Measurements from ENCODE around the gene LDLRAD1.
"Not testable (repeated sequence)": the region's sequence is repeated elsewhere in the genome, so short reads cannot be mapped to it uniquely, and the experiment has no call there.

Gene LDLRAD1

DNA sequence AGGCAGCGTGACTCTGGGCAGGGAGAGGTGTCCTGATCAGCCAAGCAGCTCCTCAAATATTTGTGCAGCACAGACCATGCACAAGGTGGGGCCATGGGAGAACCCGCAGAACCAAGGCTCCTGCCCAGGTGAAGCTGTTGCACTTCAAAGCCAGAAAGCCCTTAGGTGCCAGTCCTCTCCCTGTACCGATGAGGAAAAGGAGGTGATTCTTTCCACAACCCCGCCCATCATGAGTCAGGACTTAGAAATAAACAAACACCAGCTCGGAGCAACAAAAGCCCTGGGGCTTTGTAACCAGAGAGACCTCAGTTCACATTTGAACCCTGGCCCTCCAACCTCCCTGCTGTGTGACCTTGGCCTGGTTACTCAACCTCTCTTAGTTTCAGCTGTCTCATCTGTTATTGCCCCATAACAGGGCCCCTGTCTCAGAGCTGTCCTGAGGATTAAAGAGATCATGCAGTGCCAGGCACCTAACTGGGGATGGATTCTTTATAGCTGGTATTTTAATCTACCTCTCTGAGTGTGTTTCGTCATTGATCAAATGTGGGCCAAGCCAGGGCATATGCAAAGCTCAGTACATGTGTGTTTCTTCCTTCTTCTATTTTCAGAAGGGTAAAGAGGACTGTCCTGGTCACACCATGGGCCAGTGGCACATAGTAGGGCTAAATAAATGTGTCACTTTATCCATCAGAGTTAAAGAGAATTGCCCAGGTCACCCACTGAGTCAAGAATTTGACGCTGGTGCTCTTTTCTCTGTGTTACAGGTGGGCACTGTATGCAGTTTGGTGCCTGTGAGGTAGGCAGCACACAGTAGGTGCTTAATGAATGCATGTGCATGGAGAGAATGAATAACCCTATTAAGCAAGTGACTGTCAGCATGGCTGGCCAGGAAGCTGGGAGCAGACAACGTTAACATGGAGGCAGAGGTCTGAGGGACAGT, 1.4 kb downstream of the LDLRAD1 start:
- no peak for DNase-seq

DNA sequence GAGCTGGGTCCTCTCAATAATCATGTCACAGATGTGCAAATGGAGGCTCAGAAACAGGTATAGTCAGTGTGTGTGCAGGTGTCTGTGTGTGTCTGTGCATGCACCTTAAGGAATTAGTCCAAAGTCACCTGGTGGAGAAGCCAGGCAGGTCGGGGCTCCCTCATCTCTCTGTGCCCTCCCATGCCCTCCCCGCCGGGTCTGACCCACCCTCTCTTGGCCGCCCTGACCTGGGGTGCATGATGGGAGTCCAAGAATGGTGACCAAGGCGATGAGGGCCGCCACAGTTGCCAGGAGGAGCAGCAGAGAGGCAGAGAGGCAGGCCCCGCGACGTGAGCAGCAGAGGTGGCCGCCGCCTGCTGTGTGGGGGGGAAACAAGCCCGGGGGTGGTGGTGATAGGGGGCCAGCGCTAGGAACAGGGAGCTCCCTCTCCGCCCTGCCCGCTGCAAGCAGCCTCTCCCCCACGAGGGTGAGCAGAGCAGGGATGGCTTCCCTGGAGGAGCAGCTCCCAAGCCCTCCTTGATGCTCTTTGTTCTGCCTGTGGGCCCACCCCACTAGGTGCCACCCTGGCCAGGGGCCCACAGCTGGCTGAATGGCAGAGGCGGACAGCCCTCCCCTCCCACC, 3.9 kb downstream of the LDLRAD1 start:
- no peak for DNase-seq

DNA sequence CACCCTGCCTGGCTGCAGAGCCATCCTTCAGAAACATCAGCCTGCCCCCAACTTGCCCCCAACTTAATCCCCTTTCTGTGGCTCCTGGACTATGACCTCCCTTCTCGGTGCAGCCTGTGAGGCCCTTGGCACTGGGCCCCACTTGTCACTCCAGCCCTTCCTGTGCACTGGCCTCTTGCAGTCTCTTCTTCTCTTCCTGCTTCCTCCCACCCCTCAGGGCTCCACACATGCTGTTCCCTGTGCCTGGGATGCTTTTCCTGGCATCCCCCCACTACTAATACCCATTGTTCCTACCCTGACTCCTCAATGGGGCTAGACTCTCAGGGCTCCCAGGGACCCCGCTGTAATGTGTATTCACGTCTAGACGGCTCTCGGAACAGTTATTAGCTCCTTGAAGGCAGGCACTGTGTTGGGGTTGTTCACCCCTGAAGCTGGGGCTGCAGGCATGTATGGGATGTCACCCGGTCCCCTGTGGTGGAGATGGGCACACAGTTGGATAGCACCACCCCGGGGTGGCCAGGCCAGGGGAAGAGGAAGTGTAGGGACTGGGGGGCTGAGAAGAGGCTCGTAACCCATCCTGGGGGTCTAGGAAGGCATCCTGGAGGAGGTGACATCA, 4.5 kb downstream of the LDLRAD1 start:
- no peak for DNase-seq

DNA sequence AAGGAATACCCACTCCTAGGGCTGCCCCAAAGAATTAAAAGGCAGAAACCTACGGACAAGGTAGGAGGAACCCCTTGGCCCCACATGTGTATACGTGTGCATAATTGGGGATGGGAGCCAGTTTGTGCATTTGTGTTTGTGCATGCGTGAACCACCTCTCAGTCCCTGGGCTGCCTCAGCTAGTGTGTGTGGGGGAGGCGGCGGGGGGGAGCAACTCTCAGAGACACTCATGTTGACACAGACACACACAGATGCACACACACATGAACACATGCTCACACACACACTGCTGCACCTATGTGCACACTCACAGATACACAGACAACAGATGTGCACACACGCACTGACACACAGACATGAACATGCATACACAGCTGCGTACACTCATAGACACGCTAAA, 5.1 kb downstream of the LDLRAD1 start:
- no peak for DNase-seq

DNA sequence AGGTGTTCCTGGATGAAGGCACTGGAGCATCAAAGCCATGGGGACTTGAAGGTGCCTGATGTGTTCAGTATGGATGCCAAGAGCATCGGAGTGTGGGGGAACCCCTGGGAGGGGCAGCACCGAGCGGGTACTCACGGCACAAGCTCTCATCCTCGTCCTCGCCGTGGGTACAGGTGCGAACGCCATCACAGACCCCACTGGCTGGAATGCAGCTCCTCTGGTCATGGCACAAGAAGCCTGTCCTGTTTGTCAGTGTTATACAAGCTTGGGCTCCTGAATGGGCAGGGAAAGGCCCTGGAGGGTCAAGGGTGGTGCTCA, 6.0 kb downstream of the LDLRAD1 start:
- no peak for DNase-seq

DNA sequence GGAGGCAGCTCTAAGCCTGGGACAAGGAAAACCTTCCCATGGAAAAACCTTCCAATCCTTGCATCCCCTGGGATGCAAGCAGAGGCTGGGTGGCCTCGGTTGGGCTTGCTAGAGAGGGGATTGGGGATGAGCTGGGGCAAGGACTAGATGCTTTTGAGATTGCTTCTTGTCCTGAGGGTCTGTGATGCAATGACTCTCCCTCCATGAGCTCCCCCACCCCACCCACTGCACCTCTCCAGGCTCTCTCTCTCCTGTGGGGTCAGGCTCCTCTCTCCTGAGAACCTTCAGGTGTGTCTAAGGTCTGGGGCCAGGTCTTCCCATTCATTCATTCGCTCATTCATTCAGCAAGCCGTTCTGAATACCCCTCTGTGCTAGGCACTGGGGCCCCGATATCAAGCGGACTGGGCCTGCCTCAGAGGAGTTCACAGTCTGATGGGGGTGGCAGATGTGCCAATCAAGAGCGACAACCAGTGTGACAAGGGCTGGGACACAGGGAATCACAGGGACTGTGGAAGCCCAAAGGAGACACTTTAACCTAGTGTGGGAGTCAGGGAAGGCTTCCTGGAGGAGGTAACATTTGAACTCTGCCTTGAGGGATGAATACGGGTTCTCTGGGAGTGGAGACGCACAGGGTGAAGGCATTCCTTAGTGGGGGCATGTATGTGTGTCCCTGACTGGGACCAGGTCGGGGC, 6.5 kb downstream of the LDLRAD1 start:
- no peak for DNase-seq

DNA sequence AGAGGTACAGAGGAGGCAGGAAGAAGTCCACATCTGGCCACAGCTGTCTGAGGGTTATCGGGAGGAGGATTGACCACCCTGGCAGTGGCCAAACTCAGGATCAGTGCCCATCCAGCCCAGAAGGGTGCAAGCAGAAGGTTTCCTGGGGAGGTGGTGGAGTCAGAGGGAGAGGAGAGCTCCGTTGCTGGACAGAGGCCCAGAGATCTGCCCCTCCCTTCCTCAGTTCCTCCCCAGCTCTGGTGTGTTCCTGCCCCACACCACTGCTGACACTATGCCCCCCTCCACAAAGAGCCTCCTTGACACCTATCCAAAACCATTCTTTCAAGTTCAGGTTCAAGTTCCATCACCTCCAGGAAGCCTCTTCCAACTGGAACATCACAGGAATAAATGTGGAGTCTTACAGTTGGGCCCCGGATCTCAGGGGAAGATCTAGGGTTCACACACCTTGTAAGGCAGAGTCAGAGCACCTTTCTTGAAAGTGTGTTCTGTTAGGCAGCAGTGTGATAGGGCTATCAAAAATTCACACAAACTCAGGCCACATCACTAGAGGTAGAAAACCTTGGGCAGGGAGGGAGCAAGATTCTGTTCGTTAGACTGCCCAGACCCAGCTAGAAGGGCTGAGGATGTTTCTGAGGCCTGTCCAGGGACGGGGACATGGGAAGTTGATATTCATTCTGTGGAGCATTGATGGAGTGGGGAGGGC, 7.4 kb downstream of the LDLRAD1 start:
- no peak for DNase-seq

DNA sequence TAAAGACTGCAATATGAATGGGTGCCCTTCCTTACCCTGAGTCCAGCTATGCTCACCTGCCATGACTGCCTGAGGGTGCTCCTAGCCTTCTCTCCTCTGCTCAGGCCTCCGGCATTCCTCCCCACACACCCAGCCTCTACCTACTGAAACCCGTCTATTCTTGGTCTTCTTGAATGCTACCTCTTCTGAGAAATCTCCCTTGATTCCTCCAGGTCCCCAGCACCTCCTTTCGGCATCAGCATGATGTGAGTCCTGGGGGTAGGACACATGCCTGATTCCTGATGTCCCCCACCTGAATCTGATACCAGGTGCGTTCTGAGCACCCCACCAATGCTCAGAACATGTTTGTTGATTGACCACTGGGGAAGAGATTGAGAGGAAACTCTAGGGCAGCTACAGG, 8.6 kb downstream of the LDLRAD1 start:
- no peak for DNase-seq

DNA sequence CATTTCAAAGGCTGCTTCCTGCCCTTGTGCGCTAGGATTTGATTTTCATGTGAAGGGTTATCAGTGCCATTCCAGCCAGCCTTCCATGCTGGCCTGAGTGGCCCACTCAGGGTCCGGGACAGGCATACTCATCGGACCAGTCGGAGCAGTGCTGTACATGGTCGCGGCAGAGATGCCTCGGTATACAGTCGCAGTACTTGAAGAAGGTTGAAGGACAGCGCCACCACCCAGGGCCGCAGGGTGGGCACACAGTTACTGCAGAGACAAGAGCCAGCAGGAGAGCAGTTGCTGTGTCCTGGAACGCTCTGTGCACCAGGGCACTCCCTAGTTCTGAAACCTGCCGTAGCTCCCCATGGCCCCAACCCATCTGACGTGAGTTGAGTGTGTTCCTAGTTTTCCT, 9.1 kb downstream of the LDLRAD1 start:
- DNase-seq = no peak

DNA sequence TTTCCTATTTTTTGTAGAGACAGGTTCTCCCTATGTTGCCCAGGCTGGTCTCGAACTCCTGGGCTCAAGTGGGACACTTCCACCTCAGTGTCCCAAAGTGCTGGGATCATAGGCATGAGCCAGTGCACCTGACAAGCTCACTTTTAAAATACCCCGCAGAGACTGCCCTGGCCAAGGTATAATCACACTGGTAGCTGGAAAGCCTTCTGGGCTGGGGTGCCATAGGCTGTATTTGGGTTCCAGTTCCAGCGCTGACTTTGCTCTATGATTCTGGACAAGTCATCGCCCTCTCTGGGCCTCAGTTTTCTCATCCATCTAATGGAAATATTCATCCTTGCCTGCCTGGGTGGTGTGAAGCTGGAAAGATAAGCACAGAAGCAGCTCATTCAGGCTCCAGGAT, 10.4 kb downstream of the LDLRAD1 start:
- DNase-seq = no peak

DNA sequence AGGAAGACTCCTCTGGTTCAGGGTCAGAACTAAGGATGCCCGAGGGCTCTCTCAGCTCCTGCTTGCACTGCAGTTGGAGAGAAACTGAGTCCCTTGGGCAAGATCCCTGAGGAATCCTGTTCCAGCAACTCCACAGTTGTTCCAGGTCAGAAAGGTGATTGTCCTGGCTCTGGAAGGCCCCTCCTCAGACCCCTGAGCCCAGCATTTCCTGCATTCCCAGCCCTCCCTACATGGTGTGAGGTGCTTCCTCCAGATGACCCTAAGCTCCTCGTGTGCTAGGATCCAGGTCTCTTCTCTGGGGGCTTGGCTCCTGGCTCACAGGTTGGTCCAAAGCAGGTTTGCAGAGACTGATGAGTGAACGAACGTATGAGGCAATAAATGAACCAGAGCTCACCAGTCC, 11.5 kb downstream of the LDLRAD1 start:
- DNase-seq = no peak

DNA sequence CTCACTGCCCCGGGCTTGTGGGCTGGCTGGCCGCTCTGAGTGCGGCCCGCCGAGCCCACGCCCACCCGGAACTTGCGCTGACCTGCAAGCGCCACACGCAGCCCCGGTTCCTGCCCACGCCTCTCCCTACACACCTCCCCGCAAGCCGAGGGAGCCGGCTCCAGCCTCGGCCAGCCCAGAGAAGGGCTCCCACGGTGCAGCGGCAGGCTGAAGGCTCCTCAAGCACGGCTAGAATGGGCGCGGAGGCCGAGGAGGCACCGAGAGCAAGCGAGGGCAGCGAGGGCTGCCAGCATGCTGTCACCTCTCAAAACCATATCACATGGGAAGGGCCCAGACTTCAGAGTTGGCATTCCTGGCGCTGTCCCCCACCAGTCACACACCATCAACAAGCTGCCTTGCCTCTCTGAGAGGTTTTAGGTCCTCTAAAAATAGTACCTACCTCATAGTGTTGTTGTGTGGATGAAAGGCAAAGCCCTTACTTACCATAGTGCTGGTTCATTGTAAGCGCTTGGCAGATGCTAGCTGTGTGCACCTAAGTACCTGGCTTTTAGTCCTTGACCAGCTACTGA, 13.4 kb downstream of the LDLRAD1 start:
- DNase-seq = no peak

DNA sequence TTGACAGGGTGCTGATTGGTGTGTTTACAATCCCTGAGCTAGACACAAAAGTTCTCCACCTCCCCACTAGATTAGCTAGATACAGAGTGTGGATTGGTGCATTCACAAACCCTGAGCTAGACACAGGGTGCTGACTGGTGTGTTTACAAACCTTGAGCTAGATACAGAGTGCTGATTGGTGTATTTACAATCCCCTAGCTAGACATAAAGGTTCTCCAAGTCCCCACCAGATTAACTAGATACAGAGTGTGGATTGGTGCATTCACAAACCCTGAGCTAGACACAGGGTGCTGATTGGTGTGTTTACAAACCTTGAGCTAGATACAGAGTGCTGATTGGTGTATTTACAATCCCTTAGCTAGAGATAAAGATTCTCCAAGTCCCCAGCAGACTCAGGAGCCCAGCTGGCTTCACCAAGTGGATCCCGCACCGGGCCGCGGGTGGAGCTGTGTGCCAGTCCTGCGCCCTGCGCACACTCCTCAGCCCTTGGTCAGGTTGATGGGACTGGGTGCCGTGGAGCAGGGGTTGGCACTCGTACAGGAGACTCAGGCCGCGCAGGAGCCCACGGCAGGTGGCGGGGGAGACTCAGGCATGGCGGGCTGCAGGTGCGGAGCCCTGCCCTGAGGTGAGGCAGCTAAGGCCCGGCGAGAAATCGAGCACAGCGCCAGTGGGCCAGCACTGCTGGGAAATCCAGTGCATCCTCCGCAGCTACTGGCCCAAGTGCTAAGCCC, 14.1 kb downstream of the LDLRAD1 start:
- DNase-seq = not testable (repeated sequence)

DNA sequence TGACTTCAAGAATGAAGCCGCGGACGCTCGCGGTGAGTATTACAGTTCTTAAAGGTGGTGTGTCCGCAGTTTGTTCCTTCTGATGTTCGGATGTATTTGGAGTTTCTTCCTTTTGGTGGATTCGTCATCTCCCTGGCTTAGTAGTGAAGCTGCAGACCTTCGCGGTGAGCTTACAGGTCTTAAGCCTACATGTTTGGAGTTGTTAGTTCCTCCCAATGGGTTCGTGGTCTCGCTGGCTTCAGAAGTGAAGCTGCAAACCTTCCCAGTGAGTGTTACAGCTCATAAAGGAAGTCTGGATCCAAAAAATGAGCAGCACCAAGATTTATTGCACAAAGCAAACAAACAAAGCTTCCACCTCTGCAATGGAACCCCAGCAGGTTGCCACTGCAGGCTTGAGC, 14.7 kb downstream of the LDLRAD1 start:
- DNase-seq = no peak

DNA sequence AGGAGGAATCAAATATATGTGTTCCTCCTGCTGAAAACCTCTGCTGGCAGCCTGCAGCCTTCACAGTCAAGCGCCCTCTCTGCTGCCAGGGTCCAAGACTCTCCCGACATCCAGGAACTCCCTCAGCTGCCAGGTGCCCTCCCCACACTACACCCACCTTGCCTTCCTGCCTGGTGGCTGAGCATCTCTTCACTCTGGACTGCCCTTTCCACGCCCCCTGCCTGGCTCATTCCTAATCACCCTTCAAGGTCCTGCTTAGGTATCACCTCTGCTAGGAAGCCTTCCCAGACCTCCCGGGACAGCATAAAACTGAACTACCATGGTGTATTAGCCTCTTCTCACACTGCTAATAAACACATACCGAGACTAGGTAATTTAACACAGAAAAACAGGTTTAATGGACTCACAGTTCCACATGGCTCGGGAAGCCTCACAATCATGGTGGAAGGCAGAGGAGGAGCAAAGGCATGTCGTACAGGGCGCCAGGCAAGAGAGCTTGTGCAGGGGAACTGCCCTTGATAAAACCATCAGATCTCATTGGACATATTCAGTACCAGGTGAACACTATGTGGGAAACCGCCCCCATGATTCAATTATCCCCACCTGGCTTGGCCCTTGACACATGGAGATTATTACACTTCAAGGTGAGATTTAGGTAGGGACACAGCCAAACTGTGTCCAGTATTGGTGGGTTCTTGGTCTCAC, 15.3 kb downstream of the LDLRAD1 start:
- no peak for DNase-seq

DNA sequence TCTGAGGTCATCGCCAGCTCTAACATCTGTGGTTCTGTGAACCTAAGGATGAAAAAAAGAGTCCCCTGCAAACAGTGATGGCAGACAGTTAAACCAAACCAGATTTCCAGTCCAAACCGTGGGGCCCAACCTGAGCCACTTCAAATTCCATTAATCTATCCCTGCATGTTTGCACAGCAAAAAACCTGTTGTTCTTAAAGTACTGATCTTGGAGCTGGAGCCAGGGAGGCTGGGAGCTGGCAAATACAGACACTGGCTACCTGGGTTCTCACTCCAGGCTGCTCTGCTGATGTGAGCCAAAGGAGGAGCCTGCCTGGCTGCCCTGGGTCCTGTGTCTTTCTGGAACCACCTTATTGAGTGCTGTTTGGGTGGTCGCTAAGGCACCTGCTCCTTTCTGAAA, 16.4 kb downstream of the LDLRAD1 start:
- no peak for DNase-seq

DNA sequence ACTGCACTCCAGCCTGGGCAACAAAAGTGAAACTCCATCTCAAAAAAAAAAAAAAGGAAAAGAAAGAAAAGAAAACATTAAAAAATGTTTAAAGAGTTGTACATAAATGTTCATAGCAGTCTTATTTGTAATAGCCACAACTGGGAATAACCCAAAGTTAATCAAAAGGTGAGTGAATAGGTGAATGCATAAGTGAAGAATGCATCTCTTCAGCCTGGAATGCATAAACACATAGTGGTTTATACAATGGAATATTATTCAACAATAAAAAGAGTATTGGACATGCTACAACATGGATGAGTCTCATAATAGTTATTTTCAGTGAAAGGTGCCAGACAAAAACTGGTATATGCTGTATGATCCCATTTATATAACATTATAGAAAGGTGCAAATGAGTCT, 18.1 kb downstream of the LDLRAD1 start:
- no peak for DNase-seq

DNA sequence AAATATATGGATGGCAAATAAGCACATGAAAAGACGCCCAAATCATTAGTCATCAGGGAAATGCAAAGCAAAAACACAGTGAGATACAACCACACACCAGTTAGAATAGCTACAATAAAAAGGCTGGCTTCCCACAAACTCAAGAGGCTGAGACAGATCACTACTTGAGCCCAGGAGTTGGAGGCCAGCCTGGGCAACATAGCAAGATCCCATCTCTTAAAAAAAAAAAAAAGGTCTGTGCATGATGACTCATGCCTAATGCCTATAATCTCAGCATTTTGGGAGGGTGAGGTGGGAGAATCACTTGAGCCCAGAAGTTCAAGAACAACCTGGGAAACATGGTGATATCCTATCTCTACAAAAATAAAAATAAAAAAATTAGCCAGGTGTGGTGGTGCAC, 19.8 kb downstream of the LDLRAD1 start:
- no peak for DNase-seq

DNA sequence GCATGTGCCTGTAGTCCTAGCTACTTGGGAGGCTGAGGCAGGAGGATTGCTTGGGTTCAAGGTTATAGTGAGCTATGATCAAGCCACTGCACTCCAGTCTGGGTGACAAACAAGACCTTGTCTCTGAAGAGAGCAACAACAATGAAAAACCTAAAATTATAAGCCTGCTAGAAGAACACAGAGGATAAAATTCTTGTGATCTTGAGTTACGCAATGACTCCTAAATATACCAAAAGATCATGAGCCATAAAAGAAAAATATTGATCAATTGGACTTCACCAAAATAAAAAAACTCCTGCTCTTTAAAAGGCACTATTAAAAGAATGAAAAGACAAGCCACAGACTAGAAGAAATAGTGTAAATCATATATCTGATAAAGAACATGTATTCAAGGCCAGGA, 22.3 kb downstream of the LDLRAD1 start:
- DNase-seq = no peak

DNA sequence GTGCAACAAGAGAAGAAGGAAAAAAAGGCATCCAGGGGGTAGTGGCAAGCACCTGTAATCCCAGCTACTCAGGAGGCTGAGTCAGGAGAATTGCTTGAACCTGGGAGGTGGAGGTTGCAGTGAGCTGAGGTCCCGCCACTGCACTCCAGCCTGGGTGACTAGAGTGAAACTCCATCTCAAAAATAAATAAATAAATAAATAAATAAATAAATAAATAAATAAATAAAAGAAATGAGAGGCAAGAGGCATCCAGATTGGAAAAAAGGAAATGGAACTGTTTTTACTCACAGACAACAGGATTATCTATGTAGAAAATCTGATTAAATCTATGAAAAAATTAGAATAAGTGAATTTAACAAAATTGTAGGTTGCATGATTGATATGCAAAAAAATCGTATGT, 23.5 kb downstream of the LDLRAD1 start:
- not testable (repeated sequence) for DNase-seq
